Keratinocyte (primary cell): ENCODE results near the gene NAALADL2. TPM values are rescaled to one million over a fixed set of nuclear protein-coding genes. Genes with fewer than 3 reads are reported as not detected.

Experiments used
- DNase-seq: peaks from one replicate; pipeline ENCODE4 v3.0.0-alpha.2; 2011; ENCODE audit warnings: low read depth, missing footprints, low spot score
- FAIRE-seq: peaks from 2 replicates; lab custom pipeline; 2011; peaks lifted over from hg19 to GRCh38; lab: Jason Lieb, UNC
- H2AFZ ChIP-seq: 2 replicates; pipeline ENCODE4 v1.6.0; 2012; ENCODE audit warnings: low read length, control low read depth, inconsistent platforms; ENCODE audit not compliant: control insufficient read depth
- H3K27ac ChIP-seq: 2 replicates; pipeline ENCODE4 v1.5.1; 2011; ENCODE audit warnings: low read length; ENCODE audit not compliant: control insufficient read depth, insufficient read depth
- H3K27me3 ChIP-seq: 3 replicates; pipeline ENCODE4 v1.6.0; 2011; ENCODE audit warnings: low read length; ENCODE audit not compliant: control insufficient read depth, insufficient read depth; ENCODE audit errors: extremely low read depth
- H3K36me3 ChIP-seq, 2 experiments: 2 replicates in 1 of 2; 3 replicates in 1 of 2; pipeline ENCODE4 v1.5.1; 2011; ENCODE audit warnings: low read length in 2 of 2, mild to moderate bottlenecking in 1 of 2; ENCODE audit not compliant: control insufficient read depth in 2 of 2, insufficient read depth in 2 of 2; ENCODE audit errors: extremely low read depth in 1 of 2
- H3K4me1 ChIP-seq: 3 replicates; pipeline ENCODE4 v1.5.1; 2011; ENCODE audit warnings: low read length; ENCODE audit not compliant: control insufficient read depth, insufficient read depth; ENCODE audit errors: extremely low read depth
- H3K4me2 ChIP-seq: 3 replicates; pipeline ENCODE4 v1.6.0; 2011; ENCODE audit warnings: low read depth, low read length; ENCODE audit not compliant: control insufficient read depth, insufficient read depth; ENCODE audit errors: extremely low read depth
- H3K4me3 ChIP-seq, 3 experiments: fragments of 200-600 bp in 1 of 3; sonication (generic) in 1 of 3; 2 replicates in 2 of 3; 3 replicates in 1 of 3; pipeline ENCODE4 v1.5.1; 2011 to 2016; ENCODE audit warnings: low read length in 3 of 3, mild to moderate bottlenecking in 3 of 3, control low read depth in 2 of 3, inconsistent platforms in 1 of 3, low read depth in 1 of 3, mixed read lengths in 1 of 3, mixed run types in 1 of 3, moderate library complexity in 1 of 3; ENCODE audit not compliant: control insufficient read depth in 2 of 3, insufficient read depth in 2 of 3; ENCODE audit errors: extremely low read depth in 1 of 3
- H3K79me2 ChIP-seq: 2 replicates; pipeline ENCODE4 v1.6.0; 2012; ENCODE audit warnings: low read length; ENCODE audit not compliant: control insufficient read depth, insufficient read depth
- H3K9ac ChIP-seq: 3 replicates; pipeline ENCODE4 v1.6.0; 2011; ENCODE audit warnings: low read length; ENCODE audit not compliant: control insufficient read depth, insufficient read depth; ENCODE audit errors: extremely low read depth
- H3K9me1 ChIP-seq: 3 replicates; pipeline ENCODE4 v1.6.0; 2011; ENCODE audit warnings: low read length; ENCODE audit not compliant: control insufficient read depth, insufficient read depth; ENCODE audit errors: extremely low read depth
- H3K9me3 ChIP-seq: 2 replicates; pipeline ENCODE4 v1.5.1; 2012; ENCODE audit warnings: low read depth, low read length; ENCODE audit not compliant: control insufficient read depth
- H4K20me1 ChIP-seq: 3 replicates; pipeline ENCODE4 v1.6.0; 2011; ENCODE audit warnings: low read length; ENCODE audit not compliant: control insufficient read depth, insufficient read depth; ENCODE audit errors: extremely low read depth
- CTCF ChIP-seq, 3 experiments: IDR thresholded peaks in 1 of 3; conservative IDR thresholded peaks in 1 of 3; optimal IDR thresholded peaks in 1 of 3; 2 replicates in 2 of 3; 3 replicates in 1 of 3; pipeline versions ENCODE3 to v1.5.1; 2011; ENCODE audit warnings: low read length in 3 of 3, mild to moderate bottlenecking in 3 of 3, moderate library complexity in 2 of 3, control low read depth in 1 of 3, inconsistent platforms in 1 of 3; ENCODE audit not compliant: insufficient read depth in 2 of 3; ENCODE audit errors: extremely low read depth in 1 of 3
- EZH2 ChIP-seq: IDR thresholded peaks from one replicate; pipeline ENCODE4 v1.6.1; 2012; ENCODE audit warnings: inconsistent platforms, mild to moderate bottlenecking, low read length, moderate library complexity
- dilution Hi-C: fragments of 300-500 bp; cut with MboI; formaldehyde crosslinking; loops from one replicate; pipeline ENCODE4 v1.7.0; 2020; ENCODE audit warnings: low sequenced_read_pairs; ENCODE audit not compliant: extremely low pct_ligation_motif_present
- polyA plus RNA-seq, 5 experiments: library from polyadenylated mRNA; depleted of rRNA in 3 of 5; stranded (reverse) in 3 of 5; stranded (forward) in 1 of 5; unstranded in 1 of 5; fragments of >200 nt; gene quantifications; 1 replicate in 1 of 5; 2 replicates in 3 of 5; 3 replicates in 1 of 5; pipeline versions ENCODE4 v1.2.1 to v1.2.3, GENCODE V29; 2011 to 2012; ENCODE audit warnings: missing spikeins in 2 of 5, low read depth in 1 of 5, low replicate concordance in 1 of 5

The NAALADL2 gene
- polyA plus RNA-seq, 1 donor (not counting 4 experiments of a cell fraction or from before 2014, with no cell fraction given): 0.75 TPM

- dilution Hi-C loops: no loop called here
- DNase-seq: no peak
- no peak for TF ChIP-seq CTCF (optimal IDR thresholded peaks at IDR 0.05 in 1 of 3, IDR thresholded peaks at IDR 0.05 in 1 of 3, conservative IDR thresholded peaks at IDR 0.05 in 1 of 3; ENCODE audit: extremely low read depth in 1 of 3, insufficient read depth in 2 of 3, low read length in 3 of 3)
- TF ChIP-seq EZH2: no peak
- H3K27me3 ChIP-seq: no peaks in the 10 kb centered on the region
- H3K9ac ChIP-seq: no peak overlapping the region
- H3K4me1 ChIP-seq: no peaks in the 10 kb centered on the region
- no peak for FAIRE-seq
- no peaks in the 10 kb centered on the region for H3K79me2 ChIP-seq
- no peak overlapping the region for H3K4me3 ChIP-seq
- H3K9me1 ChIP-seq: no peaks in the 10 kb centered on the region
- H4K20me1 ChIP-seq: no peaks in the 10 kb centered on the region
- no peak overlapping the region for H3K4me2 ChIP-seq
- no peak overlapping the region for H3K27ac ChIP-seq
- no peaks in the 10 kb centered on the region for H3K9me3 ChIP-seq
- H3K36me3 ChIP-seq: no peaks in the 10 kb centered on the region
- H2AFZ ChIP-seq: no peak overlapping the region
Observed at GRCh38 chr3:175059788-175060187, 200.7 kb downstream of the NAALADL2 start.

- Histone ChIP-seq H3K4me1 (no peaks in the 10 kb centered on the region), H3K27me3 (no peaks in the 10 kb centered on the region), H3K9ac (no peak overlapping the region), H3K9me3 (no peaks in the 10 kb centered on the region), H3K9me1 (no peaks in the 10 kb centered on the region), H3K4me2 (no peak overlapping the region), H2AFZ (no peak overlapping the region), H3K79me2 (no peaks in the 10 kb centered on the region), H3K36me3 (no peaks in the 10 kb centered on the region), H3K27ac (no peak overlapping the region), H4K20me1 (no peaks in the 10 kb centered on the region), H3K4me3 (no peak overlapping the region)
- dilution Hi-C loops: no loop called here
- TF ChIP-seq EZH2 (no peak), CTCF (optimal IDR thresholded peaks at IDR 0.05 in 1 of 3, IDR thresholded peaks at IDR 0.05 in 1 of 3, conservative IDR thresholded peaks at IDR 0.05 in 1 of 3; ENCODE audit: extremely low read depth in 1 of 3, insufficient read depth in 2 of 3, low read length in 3 of 3) (no peak)
- FAIRE-seq (no peak), DNase-seq (no peak)
Observed at GRCh38 chr3:175065497-175065896, 206.4 kb downstream of the NAALADL2 start.
